Liver (tissue), 9 donors: ENCODE measurements around the gene ACO2. TPM values are rescaled to one million over a fixed set of nuclear protein-coding genes. Genes with fewer than 3 reads are reported as not detected.

ENCODE experiments used
- DNase-seq: peaks from one replicate; pipeline ENCODE4 v3.0.0-alpha.2; 2017; ENCODE audit warnings: low spot score
- H3K27ac ChIP-seq, 2 donors: one replicate each; pipeline ENCODE4 v1.7.0; 2013; ENCODE audit warnings: inconsistent platforms in 2 of 2, low read length in 2 of 2, control low read depth in 1 of 2, low read depth in 1 of 2, mild to moderate bottlenecking in 1 of 2
- H3K27me3 ChIP-seq, 4 donors: one replicate each; pipeline versions ENCODE4 v1.6.1 to v1.7.0; 2013; ENCODE audit warnings: low read length in 3 of 4, inconsistent platforms in 1 of 4, mild to moderate bottlenecking in 1 of 4, moderate library complexity in 1 of 4; ENCODE audit not compliant: control insufficient read depth in 4 of 4, insufficient read depth in 4 of 4
- H3K36me3 ChIP-seq, 4 donors: one replicate each; pipeline versions ENCODE4 v1.6.1 to v1.7.0; 2013; ENCODE audit warnings: low read length in 3 of 4, mild to moderate bottlenecking in 3 of 4, low read depth in 1 of 4, moderate library complexity in 1 of 4; ENCODE audit not compliant: control insufficient read depth in 4 of 4, insufficient read depth in 3 of 4
- H3K4me1 ChIP-seq, 4 donors: one replicate each; pipeline versions ENCODE4 v1.6.1 to v1.7.0; 2013; ENCODE audit warnings: low read length in 3 of 4, mild to moderate bottlenecking in 3 of 4, moderate library complexity in 1 of 4; ENCODE audit not compliant: control insufficient read depth in 4 of 4, insufficient read depth in 4 of 4
- H3K4me3 ChIP-seq, 3 donors: one replicate each; pipeline versions ENCODE4 v1.6.1 to v1.7.0; 2013; ENCODE audit warnings: low read length in 3 of 3, control low read depth in 1 of 3, low read depth in 1 of 3, mild to moderate bottlenecking in 1 of 3
- H3K9ac ChIP-seq, 2 donors: one replicate each; pipeline ENCODE4 v1.7.0; 2013; ENCODE audit warnings: low read length in 2 of 2, mild to moderate bottlenecking in 2 of 2, moderate library complexity in 2 of 2, control low read depth in 1 of 2, low read depth in 1 of 2
- H3K9me3 ChIP-seq, 4 donors: one replicate each; pipeline versions ENCODE4 v1.6.1 to v1.7.0; 2013; ENCODE audit warnings: low read length in 3 of 4; ENCODE audit not compliant: control insufficient read depth in 4 of 4
- ATF3 ChIP-seq: IDR thresholded peaks from 2 replicates; pipeline ENCODE4 v1.6.1; 2016; ENCODE audit warnings: antibody characterized with exemption
- EGR1 ChIP-seq, 2 donors: IDR thresholded peaks; 2 replicates each; pipeline ENCODE4 v1.6.1; 2016 to 2018; ENCODE audit warnings: antibody characterized with exemption in 2 of 2, low read depth in 2 of 2
- FOXA1 ChIP-seq: IDR thresholded peaks from 2 replicates; pipeline ENCODE4 v1.6.1; 2016; ENCODE audit warnings: antibody characterized with exemption
- FOXA2 ChIP-seq: IDR thresholded peaks from 2 replicates; pipeline ENCODE4 v1.6.1; 2016; ENCODE audit warnings: antibody characterized with exemption
- GABPA ChIP-seq, 2 donors: IDR thresholded peaks in 1 of 2; conservative IDR thresholded peaks in 1 of 2; 2 replicates each; pipeline ENCODE4 v1.6.1; 2016; ENCODE audit warnings: antibody characterized with exemption in 2 of 2, mild to moderate bottlenecking in 1 of 2, moderate library complexity in 1 of 2
- HNF4A ChIP-seq, 2 donors: conservative IDR thresholded peaks; 2 replicates each; pipeline ENCODE4 v1.6.1; 2016; ENCODE audit warnings: antibody characterized with exemption in 2 of 2, mild to moderate bottlenecking in 2 of 2
- HNF4G ChIP-seq: IDR thresholded peaks from 2 replicates; pipeline ENCODE4 v1.6.1; 2016; ENCODE audit warnings: antibody characterized with exemption
- JUND ChIP-seq, 2 donors: IDR thresholded peaks; 2 replicates each; pipeline ENCODE4 v1.6.1; 2016; ENCODE audit warnings: antibody characterized with exemption in 2 of 2
- MAX ChIP-seq: IDR thresholded peaks from 2 replicates; pipeline ENCODE4 v1.6.1; 2016; ENCODE audit warnings: antibody characterized with exemption
- NR2F2 ChIP-seq: IDR thresholded peaks from 2 replicates; pipeline ENCODE4 v1.6.1; 2016; ENCODE audit warnings: antibody characterized with exemption
- RAD21 ChIP-seq, 2 donors: IDR thresholded peaks; 2 replicates each; pipeline ENCODE4 v1.6.1; 2016; ENCODE audit warnings: antibody characterized with exemption in 2 of 2, mild to moderate bottlenecking in 2 of 2
- RXRA ChIP-seq, 2 donors: IDR thresholded peaks; 2 replicates each; pipeline ENCODE4 v1.6.1; 2017 to 2018; ENCODE audit warnings: antibody characterized with exemption in 2 of 2, mild to moderate bottlenecking in 1 of 2
- SP1 ChIP-seq: IDR thresholded peaks from 2 replicates; pipeline ENCODE4 v1.6.1; 2018; ENCODE audit warnings: antibody characterized with exemption, mild to moderate bottlenecking
- TAF1 ChIP-seq: conservative IDR thresholded peaks from 2 replicates; pipeline ENCODE4 v1.6.1; 2016; ENCODE audit warnings: antibody characterized with exemption, mild to moderate bottlenecking
- YY1 ChIP-seq: IDR thresholded peaks from 2 replicates; pipeline ENCODE4 v1.6.1; 2016; ENCODE audit warnings: antibody characterized with exemption, mild to moderate bottlenecking
- ZBTB33 ChIP-seq: IDR thresholded peaks from 2 replicates; pipeline ENCODE4 v1.6.1; 2016; ENCODE audit warnings: antibody characterized with exemption
- WGBS: extraction: QIAGEN DNeasy Blood & Tissue Kit; methylation state at CpG from one replicate; pipeline ENCODE4 v1.1.7; 2013; 5-methylcytosine and 5-hydroxymethylcytosine counted together
- polyA plus RNA-seq, 2 donors: library from polyadenylated mRNA; stranded (reverse) in 1 of 2; unstranded in 1 of 2; fragments of 200-250 nt in 1 of 2; fragments of >200 nt in 1 of 2; fragmentation: Nextera tagmentation in 1 of 2; extraction: Ambion mirVana in 1 of 2; gene quantifications; one replicate each; pipeline versions ENCODE4 v1.2.1 to v1.2.3, GENCODE V29; 2013 to 2015
- total RNA-seq, 2 donors: library from RNA; depleted of rRNA; stranded (reverse); fragments of >200 nt; gene quantifications; one replicate each; pipeline ENCODE4 v1.2.3, GENCODE V29; 2014
- TF ChIP-seq, protein P1 (sequence below): fragments of 150-350 bp; IDR thresholded peaks from 2 replicates; pipeline ENCODE4 v1.5.1; 2017; ENCODE audit warnings: improper control_type of control experiment, low read depth, low read length; ENCODE audit not compliant: missing input control
- donor health status: healthy.
- donor health status: healthy.
- donor health status: healthy.
- donor health status: healthy.
- donor health status: healthy.

ACO2 gene
- total and polyA plus RNA-seq, 4 donors = 45.3 to 76.1 (median 68.9) TPM

GRCh38 chr22:41532908-41533825 is 64.2 kb downstream of the ACO2 start:
- H3K4me1 ChIP-seq = peaks cover 0 to 7% (median 5%) of the 10 kb centered on the region in 4 donors
- no peaks in the 10 kb centered on the region for H3K27me3 ChIP-seq
- TF ChIP-seq RAD21 (IDR thresholded peaks at IDR 0.05) = peak; percentile 70 to 81
- TF ChIP-seq GABPA (IDR thresholded peaks at IDR 0.05 in 1 of 2, conservative IDR thresholded peaks at IDR 0.05 in 1 of 2) = no peak
- no peak for TF ChIP-seq YY1
- TF ChIP-seq HNF4A (conservative IDR thresholded peaks at IDR 0.05) = no peak
- no peak for TF ChIP-seq FOXA1
- no peak for TF ChIP-seq ZBTB33
- TF ChIP-seq JUND (IDR thresholded peaks at IDR 0.05) = no peak
- TF ChIP-seq FOXA2 = no peak
- TF ChIP-seq, protein P1, sequence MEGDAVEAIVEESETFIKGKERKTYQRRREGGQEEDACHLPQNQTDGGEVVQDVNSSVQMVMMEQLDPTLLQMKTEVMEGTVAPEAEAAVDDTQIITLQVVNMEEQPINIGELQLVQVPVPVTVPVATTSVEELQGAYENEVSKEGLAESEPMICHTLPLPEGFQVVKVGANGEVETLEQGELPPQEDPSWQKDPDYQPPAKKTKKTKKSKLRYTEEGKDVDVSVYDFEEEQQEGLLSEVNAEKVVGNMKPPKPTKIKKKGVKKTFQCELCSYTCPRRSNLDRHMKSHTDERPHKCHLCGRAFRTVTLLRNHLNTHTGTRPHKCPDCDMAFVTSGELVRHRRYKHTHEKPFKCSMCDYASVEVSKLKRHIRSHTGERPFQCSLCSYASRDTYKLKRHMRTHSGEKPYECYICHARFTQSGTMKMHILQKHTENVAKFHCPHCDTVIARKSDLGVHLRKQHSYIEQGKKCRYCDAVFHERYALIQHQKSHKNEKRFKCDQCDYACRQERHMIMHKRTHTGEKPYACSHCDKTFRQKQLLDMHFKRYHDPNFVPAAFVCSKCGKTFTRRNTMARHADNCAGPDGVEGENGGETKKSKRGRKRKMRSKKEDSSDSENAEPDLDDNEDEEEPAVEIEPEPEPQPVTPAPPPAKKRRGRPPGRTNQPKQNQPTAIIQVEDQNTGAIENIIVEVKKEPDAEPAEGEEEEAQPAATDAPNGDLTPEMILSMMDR = peak; percentile 64
- TF ChIP-seq EGR1 (IDR thresholded peaks at IDR 0.05; ENCODE audit: low read depth in 2 of 2) = no peak
- TF ChIP-seq SP1 = no peak
- no peak for TF ChIP-seq MAX
- DNase-seq = peak; percentile 90
- H3K9me3 ChIP-seq = no peaks in the 10 kb centered on the region
- H3K9ac ChIP-seq = no peak overlapping the region
- H3K27ac ChIP-seq = no peak overlapping the region
- peaks cover 12 to 42% (median 13%) of the 10 kb centered on the region in 4 donors for H3K36me3 ChIP-seq
- 58% methylated on average over 19 of the region's 19 CpGs for WGBS
- H3K4me3 ChIP-seq = no peak overlapping the region

- Histone ChIP-seq H3K27me3 (no peaks in the 10 kb centered on the region), H3K9ac (no peak overlapping the region), H3K4me3 (no peak overlapping the region), H3K4me1 (peaks cover 0 to 7% (median 5%) of the 10 kb centered on the region in 4 donors), H3K27ac (no peak overlapping the region), H3K36me3 (peaks cover 3 to 37% (median 9%) of the 10 kb centered on the region in 4 donors), H3K9me3 (no peaks in the 10 kb centered on the region)
- WGBS = 95% methylated on average over 8 of the region's 8 CpGs
- DNase-seq = no peak
- no peak for TF ChIP-seq FOXA2
- no peak for TF ChIP-seq EGR1 (IDR thresholded peaks at IDR 0.05; ENCODE audit: low read depth in 2 of 2)
- TF ChIP-seq RAD21 (IDR thresholded peaks at IDR 0.05) = no peak
- TF ChIP-seq ATF3 = no peak
- TF ChIP-seq SP1 = no peak
- TF ChIP-seq JUND (IDR thresholded peaks at IDR 0.05) = no peak
- TF ChIP-seq HNF4G = no peak
- TF ChIP-seq NR2F2 = no peak
- no peak for TF ChIP-seq RXRA (IDR thresholded peaks at IDR 0.05)
- TF ChIP-seq TAF1 = no peak
- TF ChIP-seq MAX = no peak
- no peak for TF ChIP-seq HNF4A (conservative IDR thresholded peaks at IDR 0.05)
- TF ChIP-seq GABPA (IDR thresholded peaks at IDR 0.05 in 1 of 2, conservative IDR thresholded peaks at IDR 0.05 in 1 of 2) = no peak
- TF ChIP-seq YY1 = no peak
- TF ChIP-seq ZBTB33 = no peak
Observed at GRCh38 chr22:41534219-41534618, 65.3 kb downstream of the ACO2 start.
